Stimulated activated CD4-positive, alpha-beta T cell treated with anti-CD3 and anti-CD28 coated beads, TNF-alpha, amount 100 ng/mL, for 48 hours (primary cell): Measurements from ENCODE around the gene ARIH2.
"Not testable (repeated sequence)": the region's sequence is repeated elsewhere in the genome, so short reads cannot be mapped to it uniquely, and the experiment has no call there.

Experiments used
- DNase-seq, 3 donors: peaks; one replicate each; pipeline ENCODE4 v3.0.0-alpha.2; 2020; ENCODE audit warnings: low read depth in 3 of 3

ARIH2 gene

GRCh38 chr3:49004352-49005302, 86.0 kb downstream of the ARIH2 start:
- no peak for DNase-seq

- DNase-seq = no peak
Observed at GRCh38 chr3:49005303-49005680, 86.7 kb downstream of the ARIH2 start.

DNA sequence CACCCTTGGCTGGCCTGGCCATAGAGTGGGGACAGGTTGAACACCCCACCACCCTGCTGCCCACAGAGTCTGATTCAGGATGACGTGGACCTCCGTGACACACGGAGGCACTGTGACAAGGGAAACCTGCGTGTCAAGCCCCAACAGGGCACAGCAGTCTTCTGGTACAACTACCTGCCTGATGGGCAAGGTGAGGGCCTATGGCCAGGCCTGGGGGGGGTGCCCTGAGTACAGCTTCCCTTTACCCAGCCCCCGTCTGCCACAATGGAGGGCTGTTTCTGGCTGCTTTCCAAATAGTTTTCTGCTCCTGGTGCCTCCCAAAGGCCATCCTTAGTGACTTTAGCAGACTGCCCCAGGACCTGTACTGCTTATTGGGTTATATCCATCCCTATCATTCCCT, 87.4 kb downstream of the ARIH2 start:
- DNase-seq = no peak

- no peak for DNase-seq
Observed at GRCh38 chr3:49006408-49007067, 87.9 kb downstream of the ARIH2 start.

- peak; percentile 97 to 98 (median 98) for DNase-seq
Observed at GRCh38 chr3:49007068-49007770, 88.6 kb downstream of the ARIH2 start, which contains the start of gene WDR6. WDR6 (plus strand) TSS chr3:49007391; CDS start chr3:49007432, 41 bp downstream.

- DNase-seq = peak; percentile 72 to 89 (median 80)
Observed at GRCh38 chr3:49007771-49008528, 89.3 kb downstream of the ARIH2 start.

- not testable (repeated sequence) for DNase-seq
Observed at GRCh38 chr3:49008627-49009026, 90.0 kb downstream of the ARIH2 start.

- DNase-seq = no peak
Observed at GRCh38 chr3:49009396-49009795, 90.8 kb downstream of the ARIH2 start.

- DNase-seq = no peak
Observed at GRCh38 chr3:49012441-49013017, 93.9 kb downstream of the ARIH2 start.

DNA sequence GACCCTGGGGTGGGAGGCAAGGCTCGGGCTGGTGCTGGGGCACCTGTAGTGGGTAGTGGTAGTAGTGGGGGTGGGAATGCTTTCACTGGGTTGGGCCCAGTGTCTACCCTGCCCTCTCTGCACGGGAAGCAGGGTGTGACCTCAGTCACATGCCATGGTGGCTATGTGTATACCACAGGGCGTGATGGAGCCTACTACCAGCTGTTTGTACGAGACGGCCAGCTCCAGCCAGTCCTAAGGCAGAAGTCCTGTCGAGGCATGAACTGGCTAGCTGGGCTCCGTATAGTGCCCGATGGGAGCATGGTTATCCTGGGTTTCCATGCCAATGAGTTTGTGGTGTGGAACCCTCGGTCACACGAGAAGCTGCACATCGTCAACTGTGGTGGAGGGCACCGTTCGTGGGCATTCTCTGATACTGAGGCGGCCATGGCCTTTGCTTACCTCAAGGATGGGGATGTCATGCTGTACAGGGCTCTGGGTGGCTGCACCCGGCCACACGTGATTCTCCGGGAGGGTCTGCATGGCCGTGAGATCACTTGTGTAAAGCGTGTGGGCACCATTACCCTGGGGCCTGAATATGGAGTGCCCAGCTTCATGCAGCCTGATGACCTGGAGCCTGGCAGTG, 94.6 kb downstream of the ARIH2 start:
- DNase-seq = no peak

DNA sequence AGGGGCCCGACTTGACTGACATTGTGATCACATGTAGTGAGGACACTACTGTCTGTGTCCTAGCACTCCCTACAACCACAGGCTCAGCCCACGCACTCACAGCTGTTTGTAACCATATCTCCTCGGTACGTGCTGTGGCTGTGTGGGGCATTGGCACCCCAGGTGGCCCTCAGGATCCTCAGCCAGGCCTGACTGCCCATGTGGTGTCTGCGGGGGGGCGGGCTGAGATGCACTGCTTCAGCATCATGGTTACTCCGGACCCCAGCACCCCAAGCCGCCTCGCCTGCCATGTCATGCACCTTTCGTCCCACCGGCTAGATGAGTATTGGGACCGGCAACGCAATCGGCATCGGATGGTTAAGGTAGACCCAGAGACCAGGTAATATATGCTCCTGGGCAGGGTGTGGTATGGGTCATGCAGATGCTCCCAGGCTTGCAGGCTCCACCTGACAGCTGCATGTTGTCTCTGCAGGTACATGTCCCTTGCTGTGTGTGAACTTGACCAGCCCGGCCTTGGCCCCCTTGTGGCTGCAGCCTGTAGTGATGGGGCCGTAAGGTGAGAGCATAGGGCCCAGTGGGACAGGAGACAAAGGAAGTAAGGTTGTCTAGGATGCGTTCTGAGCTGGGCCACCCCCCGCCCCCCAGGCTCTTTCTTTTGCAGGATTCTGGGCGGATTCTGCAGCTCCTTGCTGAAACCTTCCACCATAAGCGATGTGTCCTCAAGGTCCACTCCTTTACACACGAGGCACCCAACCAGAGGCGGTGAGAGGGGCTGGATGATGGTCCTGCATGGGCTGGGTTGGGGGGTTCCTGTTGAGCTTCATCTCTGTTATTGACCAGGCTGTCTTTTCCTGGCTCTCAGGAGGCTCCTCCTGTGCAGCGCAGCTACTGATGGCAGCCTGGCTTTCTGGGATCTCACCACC, 95.4 kb downstream of the ARIH2 start:
- no peak for DNase-seq

GRCh38 chr3:49015072-49015471, 96.4 kb downstream of the ARIH2 start:
- no peak for DNase-seq

GRCh38 chr3:49015765-49016164, 97.1 kb downstream of the ARIH2 start:
- no peak for DNase-seq

GRCh38 chr3:49016414-49017228, 98.0 kb downstream of the ARIH2 start:
- DNase-seq = no peak

GRCh38 chr3:49017229-49017970, 98.8 kb downstream of the ARIH2 start:
- DNase-seq = no peak

- peak in 1 of 3 donors; percentile 48 for DNase-seq
Observed at GRCh38 chr3:49017971-49018706, 99.5 kb downstream of the ARIH2 start, which contains the start of gene DALRD3. DALRD3 (minus strand) TSS chr3:49018580; CDS start chr3:49018564, 16 bp downstream.

GRCh38 chr3:49018707-49019006, 100.0 kb downstream of the ARIH2 start:
- no peak for DNase-seq
